Mesendoderm (in vitro differentiated cells): ENCODE measurements around the gene AHNAK2.
"Not testable (repeated sequence)": the region's sequence is repeated elsewhere in the genome, so short reads cannot be mapped to it uniquely, and the experiment has no call there.

Source experiments
- DNase-seq: peaks from one replicate; pipeline ENCODE4 v3.0.0; 2013
- H2AK5ac ChIP-seq: 2 replicates; pipeline ENCODE4 v1.6.1; 2013; ENCODE audit warnings: low read length, inconsistent platforms
- H2BK120ac ChIP-seq: 2 replicates; pipeline ENCODE4 v1.6.1; 2013; ENCODE audit warnings: low read depth, mild to moderate bottlenecking, low read length, moderate library complexity, mixed read lengths
- H2BK15ac ChIP-seq: replicated peaks from 2 replicates; pipeline ENCODE4 v1.6.1; 2013; ENCODE audit warnings: low read depth, mild to moderate bottlenecking, moderate library complexity
- H2BK5ac ChIP-seq: 2 replicates; pipeline ENCODE4 v1.6.1; 2013; ENCODE audit warnings: low read length, inconsistent platforms
- H3K18ac ChIP-seq: 2 replicates; pipeline ENCODE4 v1.6.1; 2013; ENCODE audit warnings: mild to moderate bottlenecking, low read length, mixed read lengths
- H3K23ac ChIP-seq: one replicate; pipeline ENCODE4 v1.6.1; 2013; ENCODE audit warnings: low read length
- H3K27ac ChIP-seq: 2 replicates; pipeline ENCODE4 v1.5.1; 2013; ENCODE audit warnings: low read depth, mild to moderate bottlenecking, inconsistent platforms, low read length, moderate library complexity
- H3K27me3 ChIP-seq: 2 replicates; pipeline ENCODE4 v1.6.1; 2013; ENCODE audit warnings: low read length, control low read depth, mild to moderate bottlenecking, inconsistent platforms; ENCODE audit not compliant: insufficient read depth, poor library complexity
- H3K36me3 ChIP-seq: 2 replicates; pipeline ENCODE4 v1.6.1; 2013; ENCODE audit warnings: low read length, inconsistent platforms; ENCODE audit not compliant: control insufficient read depth, insufficient read depth
- H3K4ac ChIP-seq: one replicate; pipeline ENCODE4 v1.6.1; 2013; ENCODE audit warnings: low read depth, mild to moderate bottlenecking, low read length, moderate library complexity
- H3K4me1 ChIP-seq: 2 replicates; pipeline ENCODE4 v1.6.1; 2013; ENCODE audit warnings: low read depth, low read length, inconsistent platforms; ENCODE audit not compliant: control insufficient read depth
- H3K4me2 ChIP-seq: 2 replicates; pipeline ENCODE4 v1.6.1; 2013; ENCODE audit warnings: low read length
- H3K4me3 ChIP-seq: 2 replicates; pipeline ENCODE4 v1.5.1; 2013; ENCODE audit warnings: mild to moderate bottlenecking, low read length
- H3K56ac ChIP-seq: one replicate; pipeline ENCODE4 v1.6.1; 2013; ENCODE audit warnings: low read length
- H3K79me1 ChIP-seq: 2 replicates; pipeline ENCODE4 v1.6.1; 2013; ENCODE audit warnings: low read length, inconsistent platforms
- H3K79me2 ChIP-seq: 2 replicates; pipeline ENCODE4 v1.6.1; 2013; ENCODE audit warnings: mild to moderate bottlenecking, low read length; ENCODE audit not compliant: control insufficient read depth, insufficient read depth
- H3K9ac ChIP-seq: 2 replicates; pipeline ENCODE4 v1.6.1; 2013; ENCODE audit warnings: low read length, inconsistent platforms
- H4K5ac ChIP-seq: one replicate; pipeline ENCODE4 v1.6.1; 2013; ENCODE audit warnings: low read length
- H4K8ac ChIP-seq: one replicate; pipeline ENCODE4 v1.6.1; 2013; ENCODE audit warnings: low read depth, mild to moderate bottlenecking, control low read depth, low read length, moderate library complexity
- WGBS: extraction: QIAGEN DNeasy Blood & Tissue Kit; methylation state at CpG from one replicate; pipeline ENCODE4 v1.1.7; 2013; ENCODE audit warnings: low lambda C conversion rate, missing lambda C conversion rate; ENCODE audit not compliant: insufficient coverage; ENCODE audit errors: extremely low coverage; 5-methylcytosine and 5-hydroxymethylcytosine counted together

AHNAK2 gene

DNA sequence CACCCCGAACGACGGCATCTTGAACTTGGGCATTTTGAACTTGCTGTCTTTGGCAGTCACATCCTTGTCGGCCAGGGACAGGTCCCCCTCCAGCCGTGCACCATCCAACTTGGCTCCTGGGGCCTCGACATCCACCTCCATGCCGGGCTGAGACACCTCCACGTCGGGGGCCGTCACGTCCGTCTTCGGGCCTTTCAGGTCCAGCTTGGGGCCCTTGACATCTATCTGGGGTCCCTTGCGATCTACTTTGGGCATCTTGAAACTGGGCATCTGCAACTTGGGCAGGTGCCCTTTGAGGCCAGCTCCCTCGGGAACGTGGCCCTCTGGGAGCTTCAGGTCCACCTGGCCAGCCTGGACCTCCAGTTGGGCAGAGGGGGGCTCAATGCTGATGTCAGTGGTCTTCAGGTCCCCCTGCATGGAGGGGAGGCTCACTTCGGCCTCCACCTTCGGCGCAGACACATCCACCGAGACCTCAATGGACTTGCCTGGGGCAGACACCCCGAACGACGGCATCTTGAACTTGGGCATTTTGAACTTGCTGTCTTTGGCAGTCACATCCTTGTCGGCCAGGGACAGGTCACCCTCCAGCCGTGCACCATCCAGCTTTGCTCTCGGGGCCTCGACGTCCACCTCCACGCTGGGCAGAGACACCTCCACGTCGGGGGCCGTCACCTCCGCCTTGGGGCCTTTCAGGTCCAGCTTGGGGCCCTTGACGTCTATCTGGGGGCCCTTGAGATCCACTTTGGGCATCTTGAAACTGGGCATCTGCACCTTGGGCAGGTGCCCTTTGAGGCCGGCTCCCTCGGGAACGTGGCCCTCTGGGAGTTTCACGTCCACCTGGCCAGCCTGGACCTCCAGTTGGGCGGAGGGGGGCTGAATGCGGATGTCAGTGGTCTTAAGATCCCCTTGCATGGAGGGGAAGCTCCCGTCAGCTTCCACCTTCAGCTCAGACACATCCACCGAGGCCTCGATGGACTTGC, 31.9 kb downstream of the AHNAK2 start:
- H3K18ac ChIP-seq, H3K36me3 ChIP-seq, H3K4me1 ChIP-seq, H3K79me2 ChIP-seq, H3K27ac ChIP-seq, H3K56ac ChIP-seq, H2AK5ac ChIP-seq, H3K79me1 ChIP-seq, H3K27me3 ChIP-seq, H3K9ac ChIP-seq, H3K4ac ChIP-seq, H2BK5ac ChIP-seq, H3K4me2 ChIP-seq, DNase-seq, H2BK15ac ChIP-seq, H3K4me3 ChIP-seq, H2BK120ac ChIP-seq, H4K5ac ChIP-seq, H3K23ac ChIP-seq, H4K8ac ChIP-seq: not testable (repeated sequence)
- WGBS = no CpG with 5 or more reads among the region's 43 CpGs

DNA sequence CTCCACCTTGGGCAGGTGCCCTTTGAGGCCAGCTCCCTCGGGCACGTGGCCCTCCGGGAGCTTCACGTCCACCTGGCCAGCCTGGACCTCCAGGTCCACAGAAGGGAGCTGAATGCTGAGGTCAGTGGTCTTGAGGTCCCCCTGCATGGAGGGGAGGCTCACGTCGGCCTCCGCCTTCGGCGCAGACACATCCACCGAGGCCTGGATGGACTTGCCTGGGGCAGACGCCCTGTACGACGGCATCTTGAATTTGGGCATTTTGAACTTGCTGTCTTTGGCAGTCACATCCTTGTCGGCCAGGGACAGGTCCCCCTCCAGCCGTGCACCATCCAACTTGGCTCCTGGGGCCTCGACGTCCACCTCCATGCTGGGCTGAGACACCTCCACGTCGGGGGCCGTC, 32.9 kb downstream of the AHNAK2 start:
- H2BK15ac ChIP-seq, H3K4me2 ChIP-seq, H3K4me3 ChIP-seq, H3K18ac ChIP-seq, H3K4ac ChIP-seq, H3K27ac ChIP-seq, H4K5ac ChIP-seq, H2AK5ac ChIP-seq, DNase-seq, H3K79me2 ChIP-seq, H3K9ac ChIP-seq, H2BK5ac ChIP-seq, H3K23ac ChIP-seq, H3K36me3 ChIP-seq, H3K79me1 ChIP-seq, H3K4me1 ChIP-seq, H3K27me3 ChIP-seq, H3K56ac ChIP-seq, H4K8ac ChIP-seq, H2BK120ac ChIP-seq: not testable (repeated sequence)
- WGBS = no CpG with 5 or more reads among the region's 20 CpGs

DNA sequence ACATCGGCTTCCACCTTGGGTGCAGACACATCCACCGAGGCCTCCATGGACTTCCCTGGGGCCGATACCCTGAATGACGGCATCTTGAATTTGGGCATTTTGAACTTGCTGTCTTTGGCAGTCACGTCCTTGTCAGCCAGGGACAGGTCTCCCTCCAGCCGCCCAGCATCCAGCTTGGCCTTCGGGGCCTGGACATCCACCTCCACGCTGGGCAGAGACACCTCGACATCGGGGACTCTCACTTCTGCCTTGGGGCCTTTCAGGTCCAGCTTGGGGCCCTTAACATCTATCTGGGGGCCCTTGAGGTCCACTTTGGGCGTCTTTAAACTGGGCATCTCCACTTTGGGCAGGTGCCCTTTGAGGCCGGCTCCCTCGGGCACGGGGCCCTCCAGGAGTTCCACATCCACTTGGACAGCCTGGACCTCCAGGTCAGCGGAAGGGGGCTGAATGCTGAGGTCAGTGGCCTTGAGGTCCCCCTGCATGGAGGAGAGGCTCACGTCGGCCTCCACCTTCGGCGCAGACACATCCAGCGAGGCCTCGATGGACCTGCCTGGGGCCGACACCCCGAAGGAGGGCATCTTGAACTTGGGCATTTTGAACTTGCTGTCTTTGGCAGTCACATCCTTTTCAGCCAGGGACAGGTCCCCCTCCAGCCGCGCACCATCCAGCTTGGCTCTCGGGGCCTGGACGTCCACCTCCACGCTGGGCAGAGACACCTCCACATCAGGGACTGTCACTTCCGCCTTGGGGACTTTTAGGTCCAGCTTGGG, 33.6 kb downstream of the AHNAK2 start:
- not testable (repeated sequence) for H4K5ac ChIP-seq, H3K4me3 ChIP-seq, H2BK15ac ChIP-seq, H4K8ac ChIP-seq, H3K27me3 ChIP-seq, H3K23ac ChIP-seq, DNase-seq, H2BK5ac ChIP-seq, H3K79me2 ChIP-seq, H3K18ac ChIP-seq, H3K4me2 ChIP-seq, H3K27ac ChIP-seq, H3K36me3 ChIP-seq, H3K79me1 ChIP-seq, H3K4me1 ChIP-seq, H3K9ac ChIP-seq, H2AK5ac ChIP-seq, H3K4ac ChIP-seq, H3K56ac ChIP-seq, H2BK120ac ChIP-seq
- no CpG with 5 or more reads among the region's 29 CpGs for WGBS

DNA sequence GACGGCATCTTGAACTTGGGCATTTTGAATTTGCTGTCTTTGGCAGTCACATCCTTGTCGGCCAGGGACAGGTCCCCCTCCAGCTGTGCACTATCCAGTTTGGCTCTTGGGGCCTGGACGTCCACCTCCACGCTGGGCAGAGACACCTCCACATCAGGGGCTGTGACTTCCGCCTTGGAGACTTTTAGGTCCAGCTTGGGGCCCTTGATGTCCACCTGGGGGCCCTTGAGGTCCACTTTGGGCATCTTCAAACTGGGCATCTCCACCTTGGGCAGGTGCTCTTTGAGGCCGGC, 34.2 kb downstream of the AHNAK2 start:
- H2AK5ac ChIP-seq, H3K27ac ChIP-seq, H4K8ac ChIP-seq, H3K56ac ChIP-seq, H3K79me2 ChIP-seq, H3K9ac ChIP-seq, H3K4me1 ChIP-seq, DNase-seq, H3K4ac ChIP-seq, H3K4me2 ChIP-seq, H2BK15ac ChIP-seq, H3K23ac ChIP-seq, H2BK120ac ChIP-seq, H3K36me3 ChIP-seq, H2BK5ac ChIP-seq, H3K18ac ChIP-seq, H3K4me3 ChIP-seq, H3K27me3 ChIP-seq, H4K5ac ChIP-seq, H3K79me1 ChIP-seq: not testable (repeated sequence)
- WGBS = no CpG with 5 or more reads among the region's 6 CpGs

DNA sequence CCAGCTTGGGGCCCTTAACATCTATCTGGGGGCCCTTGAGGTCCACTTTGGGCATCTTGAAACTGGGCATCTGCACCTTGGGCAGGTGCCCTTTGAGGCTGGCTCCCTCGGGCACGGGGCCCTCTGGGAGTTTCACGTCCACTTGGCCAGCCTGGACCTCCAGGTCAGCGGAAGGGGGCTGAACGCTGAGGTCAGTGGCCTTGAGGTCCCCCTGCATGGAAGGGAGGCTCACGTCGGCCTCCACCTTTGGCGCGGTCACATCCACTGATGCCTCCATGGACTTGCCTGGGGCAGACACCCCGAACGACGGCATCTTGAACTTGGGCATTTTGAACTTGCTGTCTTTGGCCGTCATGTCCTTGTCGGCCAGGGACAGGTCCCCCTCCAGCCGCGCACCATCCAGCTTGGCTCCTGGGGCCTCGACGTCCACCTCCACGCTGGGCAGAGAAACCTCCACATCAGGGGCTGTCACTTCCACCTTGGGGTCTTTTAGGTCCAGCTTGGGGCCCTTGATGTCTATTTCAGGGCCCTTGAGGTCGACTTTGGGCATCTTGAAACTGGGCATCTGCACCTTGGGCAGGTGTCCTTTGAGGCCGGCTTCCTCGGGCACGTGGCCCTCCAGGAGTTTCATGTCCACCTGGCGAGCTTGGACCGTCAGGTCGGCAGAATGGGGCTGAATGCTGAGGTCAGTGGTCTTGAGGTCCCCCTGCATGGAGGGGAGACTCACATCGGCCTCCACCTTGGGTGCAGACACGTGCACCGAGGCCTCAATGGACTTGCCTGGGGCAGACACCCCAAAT, 34.8 kb downstream of the AHNAK2 start:
- H3K23ac ChIP-seq, H3K4ac ChIP-seq, H3K9ac ChIP-seq, H3K4me2 ChIP-seq, H3K27me3 ChIP-seq, H2AK5ac ChIP-seq, H3K56ac ChIP-seq, H3K79me1 ChIP-seq, H3K4me1 ChIP-seq, H2BK5ac ChIP-seq, H3K18ac ChIP-seq, H3K4me3 ChIP-seq, H3K36me3 ChIP-seq, H2BK120ac ChIP-seq, DNase-seq, H2BK15ac ChIP-seq, H4K5ac ChIP-seq, H3K79me2 ChIP-seq, H3K27ac ChIP-seq, H4K8ac ChIP-seq: not testable (repeated sequence)
- no CpG with 5 or more reads among the region's 29 CpGs for WGBS
